Fibroblast of skin of left biceps (primary cell): ENCODE data around the gene SPON2.
A peak's percentile ranks its signal among the peaks of the same experiment; 100 is the strongest.

Experiments used
- DNase-seq, 2 experiments: peaks; one replicate each; pipeline ENCODE4 v3.0.0-alpha.2; 2013; ENCODE audit warnings: low read depth in 2 of 2

SPON2 gene

DNA sequence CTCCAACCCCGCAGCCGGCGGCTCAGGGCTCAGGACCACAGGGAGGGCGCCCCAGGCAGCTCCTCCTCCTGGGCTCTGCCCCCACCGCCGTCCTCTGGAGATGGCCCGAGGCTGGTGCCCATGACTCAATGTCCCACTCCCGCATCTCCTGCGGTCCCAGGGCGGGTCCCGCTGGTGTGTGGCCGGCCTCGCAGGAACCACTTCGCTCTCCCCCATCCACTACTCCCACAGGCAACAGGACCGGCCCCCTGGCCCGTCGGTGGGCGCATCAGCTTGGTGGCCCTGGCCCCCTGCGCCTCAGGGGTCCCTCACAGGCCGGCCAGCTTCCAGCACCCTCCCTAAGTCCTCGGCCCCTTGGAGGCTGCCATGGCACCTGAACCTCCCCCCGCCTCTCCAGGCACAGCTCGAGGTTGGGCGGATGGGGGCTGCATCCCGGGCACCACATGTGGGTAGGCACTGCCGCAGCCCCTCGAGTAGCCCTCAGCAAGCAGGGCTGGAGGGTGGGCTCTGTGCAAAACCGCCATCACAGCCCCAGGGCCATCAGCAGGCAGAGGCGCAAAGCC lies 22.8 kb upstream of the SPON2 start:
- no peak for DNase-seq

GRCh38 chr4:1194010-1194900 lies 21.9 kb upstream of the SPON2 start:
- DNase-seq: no peak

DNA sequence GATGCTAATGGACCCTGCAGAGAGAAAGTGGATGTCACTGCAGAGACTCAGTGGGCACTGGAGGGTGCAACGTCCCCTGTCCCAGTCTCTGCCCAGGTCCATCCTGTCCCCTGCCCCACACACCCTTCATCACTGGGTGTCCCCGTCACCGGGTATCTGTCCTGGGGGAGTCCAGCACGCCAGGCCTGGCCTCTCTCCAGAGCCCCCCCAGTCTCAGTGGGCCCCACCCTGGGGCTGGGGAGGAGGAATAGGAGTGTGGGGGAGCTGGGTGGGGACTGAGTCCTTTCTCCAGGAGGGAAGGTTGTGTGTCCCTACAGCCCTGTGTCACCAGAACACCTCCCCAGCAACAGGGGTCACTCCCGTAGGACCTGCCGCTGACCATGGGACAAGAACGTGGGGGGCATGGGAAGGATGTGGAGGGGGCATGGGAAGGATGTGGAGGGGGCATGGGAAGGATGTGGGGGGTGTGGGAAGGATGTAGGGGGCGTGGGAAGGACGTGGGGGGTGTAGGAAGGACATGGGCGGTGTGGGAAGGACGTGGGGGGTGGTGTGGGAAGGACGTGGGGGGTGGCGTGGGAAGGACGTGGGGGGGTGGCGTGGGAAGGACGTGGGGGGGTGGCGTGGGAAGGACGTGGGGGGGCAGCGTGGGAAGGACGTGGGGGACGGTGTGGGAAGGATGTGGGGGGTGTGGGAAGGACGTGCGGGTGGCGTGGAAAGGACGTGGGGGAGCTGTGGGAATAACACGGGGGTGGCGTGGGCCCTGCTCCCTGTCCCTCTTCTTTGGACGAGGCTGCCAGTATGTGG lies 21.0 kb upstream of the SPON2 start:
- no peak for DNase-seq

GRCh38 chr4:1192493-1193205 lies 20.3 kb upstream of the SPON2 start:
- no peak for DNase-seq

DNA sequence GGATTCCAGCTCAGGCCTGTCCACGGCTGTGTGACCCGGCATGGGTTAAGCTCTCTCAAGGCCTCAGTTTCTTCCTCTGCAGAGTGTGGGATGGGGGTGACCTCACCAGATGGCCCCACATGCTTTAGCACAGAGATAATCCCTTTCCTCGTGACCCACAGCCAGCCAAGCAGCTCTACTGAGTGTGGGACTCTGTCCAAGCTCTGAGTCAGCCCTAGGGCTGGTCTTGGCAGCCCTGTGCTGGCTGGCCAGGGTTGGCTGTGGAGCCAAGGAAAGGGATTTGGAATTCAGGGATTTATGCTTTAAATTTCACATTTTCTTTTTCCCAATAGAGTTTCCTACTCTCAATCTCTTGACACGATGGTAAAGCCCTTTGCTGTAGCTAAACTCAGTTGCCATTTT lies 19.7 kb upstream of the SPON2 start:
- peak; percentile 88 to 89 for DNase-seq

GRCh38 chr4:1191621-1192020 lies 19.2 kb upstream of the SPON2 start:
- no peak for DNase-seq

DNA sequence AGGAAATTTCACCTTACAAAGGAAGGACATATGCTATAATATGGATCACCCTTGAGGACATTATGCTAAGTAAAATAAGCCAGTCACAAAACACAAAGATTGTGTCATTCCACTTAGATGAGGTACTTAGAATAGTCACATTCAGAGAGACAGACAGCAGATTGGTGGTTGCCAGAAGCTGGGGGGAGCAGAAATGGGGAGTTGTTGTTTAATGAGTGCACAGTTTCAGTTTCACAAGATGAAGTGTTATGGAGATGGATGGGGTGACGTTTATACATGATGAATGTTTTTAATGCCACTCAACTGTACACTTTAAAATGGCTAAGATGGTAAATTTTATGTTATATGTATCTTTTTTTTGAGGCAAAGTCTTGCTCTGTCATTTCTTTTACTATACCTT lies 14.8 kb upstream of the SPON2 start:
- DNase-seq: no peak

DNA sequence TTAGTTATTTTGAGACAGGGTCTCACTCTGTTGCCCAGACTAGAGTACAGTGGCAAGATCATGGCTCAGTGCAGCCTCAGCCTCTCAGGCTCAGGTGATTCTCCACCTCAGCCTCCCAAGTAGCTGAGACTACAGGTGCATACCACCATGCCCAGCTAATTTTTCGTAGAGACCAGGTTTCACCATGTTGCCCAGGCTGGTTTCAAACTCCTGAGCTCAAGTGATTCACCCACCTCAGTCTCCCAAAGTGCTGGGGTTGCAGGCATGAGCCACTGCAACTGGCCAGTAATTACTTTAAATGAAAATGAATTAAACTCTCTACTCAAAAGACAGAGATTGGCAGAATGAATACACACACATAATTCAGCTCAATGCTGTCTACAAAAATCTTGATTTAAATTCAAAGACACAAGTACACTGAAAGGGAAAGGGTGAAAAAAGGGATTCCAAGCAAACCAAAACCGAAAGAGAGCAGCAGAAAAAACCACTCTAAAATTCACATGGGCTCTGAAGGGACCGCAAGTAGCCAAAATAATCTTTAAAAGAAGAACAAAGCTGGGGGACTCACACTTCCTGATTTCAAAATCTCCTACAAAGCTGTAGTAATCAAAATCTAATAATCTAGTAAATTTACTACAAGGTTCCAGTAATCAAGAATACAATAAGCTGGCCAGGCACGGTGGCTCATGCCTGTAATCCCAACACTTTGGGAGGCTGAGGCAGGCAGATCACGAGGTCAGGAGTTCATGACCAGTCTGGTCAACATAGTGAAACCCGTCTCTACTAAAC lies 11.8 kb upstream of the SPON2 start:
- DNase-seq: no peak

DNA sequence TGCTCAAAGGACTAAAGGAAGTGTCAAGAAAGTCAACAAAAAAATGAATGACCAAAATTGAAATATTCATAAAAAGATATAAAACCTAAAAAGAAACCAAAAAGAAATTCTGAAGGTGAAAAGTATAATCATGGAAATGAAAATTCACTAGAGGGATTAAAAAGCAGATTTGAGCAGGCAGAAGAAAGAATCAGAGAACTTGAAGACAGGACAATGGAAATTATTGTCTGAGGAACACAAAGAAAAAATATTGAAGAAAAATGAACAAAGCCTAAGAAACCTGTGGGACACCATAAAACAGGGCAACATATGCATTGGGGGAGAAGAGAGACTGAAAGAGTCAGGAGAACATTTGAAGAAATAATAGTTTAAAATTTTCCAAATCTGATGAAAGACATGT lies 9.9 kb upstream of the SPON2 start:
- DNase-seq: no peak

DNA sequence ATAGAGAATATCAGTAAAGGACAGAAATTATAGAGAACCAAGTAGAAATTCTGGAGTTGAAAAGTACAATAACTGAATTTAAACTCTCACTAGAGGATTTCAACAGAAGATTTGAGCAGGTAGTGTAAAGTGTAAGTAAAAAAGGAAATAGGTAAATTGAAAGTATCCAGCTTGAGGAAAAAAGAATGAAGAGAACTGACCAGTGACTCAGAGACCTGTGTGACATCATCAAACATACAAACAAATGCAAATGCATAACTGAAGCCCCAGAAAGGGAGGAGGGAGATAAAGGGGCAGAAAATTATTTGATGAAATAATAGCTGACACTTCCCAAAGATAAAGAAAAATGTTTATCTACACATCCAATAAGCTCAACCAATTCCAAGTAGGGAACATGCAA lies 8.3 kb upstream of the SPON2 start:
- no peak for DNase-seq

- DNase-seq: no peak
Observed at GRCh38 chr4:1179976-1180375, 7.6 kb upstream of the SPON2 start.

- no peak for DNase-seq
Observed at GRCh38 chr4:1179089-1179441, 6.7 kb upstream of the SPON2 start.

DNA sequence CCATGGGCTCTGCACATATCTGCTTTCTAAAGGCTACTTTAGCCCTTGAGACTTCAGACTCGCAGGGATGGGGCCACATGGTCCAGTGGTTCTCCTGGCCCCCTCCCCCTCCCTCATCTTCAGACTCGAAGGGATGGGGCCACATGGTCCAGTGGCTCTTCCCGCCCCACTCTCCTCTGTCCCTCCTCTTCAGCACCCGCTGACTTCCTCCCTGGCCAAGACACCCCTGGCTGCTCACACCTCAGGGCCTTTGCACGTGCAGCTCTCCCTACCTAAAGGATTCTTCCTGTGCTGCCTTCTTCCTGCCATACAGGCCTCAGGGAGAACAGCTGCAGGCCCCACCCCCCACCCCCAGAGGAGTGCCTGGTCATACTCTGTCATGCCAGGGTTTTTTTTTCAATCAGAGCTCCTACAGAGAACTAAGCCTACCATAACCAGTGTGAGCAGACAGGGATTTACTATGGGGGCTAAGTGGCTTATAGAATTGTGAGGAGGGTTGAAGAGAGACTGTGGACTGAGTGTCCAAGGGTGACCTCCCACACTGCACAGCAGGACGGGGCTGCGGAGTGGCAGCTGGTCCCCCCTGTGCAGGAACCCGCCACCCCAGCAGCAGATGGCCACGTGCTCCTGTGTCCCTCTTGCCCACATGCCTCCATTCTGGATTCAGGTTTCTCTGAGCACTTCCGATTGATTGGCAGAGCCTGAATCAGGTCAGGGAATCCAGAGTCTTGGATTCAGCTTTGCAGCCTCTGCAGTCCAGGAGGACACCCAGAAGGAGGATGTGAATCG lies 6.1 kb upstream of the SPON2 start:
- DNase-seq: no peak

GRCh38 chr4:1177274-1178141 lies 5.1 kb upstream of the SPON2 start:
- no peak for DNase-seq

- DNase-seq: no peak
Observed at GRCh38 chr4:1176398-1177273, 4.3 kb upstream of the SPON2 start.

- no peak for DNase-seq
Observed at GRCh38 chr4:1175635-1176229, 3.3 kb upstream of the SPON2 start.

GRCh38 chr4:1174941-1175634 lies 2.7 kb upstream of the SPON2 start:
- no peak for DNase-seq
